ENCODE data around the gene USF1.
"Not testable (repeated sequence)": the region's sequence is repeated elsewhere in the genome, so short reads cannot be mapped to it uniquely, and the experiment has no call there.

The USF1 gene

GRCh38 chr1:161079436-161080110 lies 33.8 kb upstream of the USF1 start:
- DNase-seq (ENCODE audit: low spot score), result no peak

- DNase-seq (ENCODE audit: low spot score), result no peak
Observed at GRCh38 chr1:161077426-161077825, 31.6 kb upstream of the USF1 start.

DNA sequence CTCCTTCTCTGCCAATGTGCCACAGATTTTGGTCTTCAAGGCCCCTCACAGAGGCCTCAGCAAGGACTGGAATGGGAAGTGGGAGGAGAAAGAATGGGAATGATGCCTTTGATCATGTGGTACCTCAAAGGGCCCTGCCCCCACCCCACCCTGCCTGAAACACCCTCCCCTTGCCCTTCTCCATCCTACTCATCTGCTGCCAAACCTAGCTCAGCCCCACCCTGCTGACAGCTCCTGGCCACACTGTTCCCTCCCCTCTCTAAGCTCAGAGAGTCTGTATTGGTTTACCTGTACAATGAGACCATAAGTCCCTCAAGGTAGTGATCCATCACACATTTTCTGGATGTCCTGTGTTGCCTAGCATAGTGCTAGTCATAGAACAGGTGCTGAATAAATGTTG lies 30.6 kb upstream of the USF1 start:
- no peak for DNase-seq (ENCODE audit: low spot score)

GRCh38 chr1:161074676-161075368 lies 29.0 kb upstream of the USF1 start:
- no peak for DNase-seq (ENCODE audit: low spot score)

GRCh38 chr1:161073474-161074121 lies 27.8 kb upstream of the USF1 start:
- DNase-seq (ENCODE audit: low spot score), result no peak

DNA sequence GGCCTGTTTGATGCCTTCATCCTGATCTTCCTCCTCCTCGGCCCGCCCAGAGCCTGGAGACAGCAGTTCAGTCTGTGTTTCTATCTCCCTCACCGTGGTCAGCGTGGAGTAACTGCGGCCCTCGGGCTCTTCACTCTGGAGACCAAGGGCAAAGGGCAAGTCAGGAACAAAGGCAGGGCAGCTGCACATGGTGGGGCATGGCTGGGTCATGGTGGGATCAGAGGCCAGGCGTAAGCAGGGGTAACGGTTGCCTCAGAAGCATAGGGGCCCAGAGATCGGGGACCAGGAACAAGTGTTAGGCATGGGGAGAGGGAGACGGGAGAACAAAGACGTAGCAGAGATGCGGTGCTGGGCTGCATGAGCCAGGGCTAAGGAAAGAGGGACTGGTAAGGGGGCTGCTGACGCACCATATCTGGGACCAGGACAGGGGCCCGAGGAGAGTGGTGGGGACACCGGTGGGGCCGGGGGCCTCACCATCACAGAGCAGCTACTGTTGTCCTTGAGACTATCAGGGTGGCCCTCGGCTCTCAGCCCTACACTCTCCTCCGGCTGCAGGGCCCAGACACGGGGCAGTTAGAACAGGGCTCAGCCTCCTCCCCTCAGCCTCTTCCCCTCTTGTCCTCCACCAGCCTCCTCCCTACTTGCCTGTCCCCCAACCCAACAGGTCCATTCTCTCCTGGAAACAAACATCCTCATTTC lies 27.1 kb upstream of the USF1 start:
- no peak for DNase-seq (ENCODE audit: low spot score)

GRCh38 chr1:161071886-161072371 lies 26.2 kb upstream of the USF1 start:
- DNase-seq (ENCODE audit: low spot score), result peak; percentile 56

DNA sequence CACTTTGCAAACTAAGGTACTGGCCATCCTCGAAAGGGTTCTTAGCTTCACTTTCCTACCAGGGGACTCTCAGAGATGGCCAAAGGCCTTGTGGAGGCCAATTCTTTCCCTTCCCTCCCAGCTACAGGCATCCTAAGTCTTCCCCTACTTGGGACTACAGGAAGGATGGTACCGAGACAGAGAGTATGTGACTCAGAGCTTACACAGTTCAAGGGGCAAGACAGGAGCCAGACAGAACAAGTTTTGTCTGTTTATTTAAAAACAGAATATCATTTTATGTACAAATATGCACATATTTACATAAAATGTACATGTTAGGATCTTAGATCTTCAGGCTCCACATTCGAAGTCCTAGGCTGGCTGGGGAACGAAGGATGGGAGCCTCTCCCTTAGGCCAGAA lies 25.0 kb upstream of the USF1 start:
- DNase-seq (ENCODE audit: low spot score), result no peak

GRCh38 chr1:161069731-161070270 lies 24.0 kb upstream of the USF1 start, which contains the start of gene ARHGAP30:
TSS of gene ARHGAP30 (minus strand) at chr1:161069891. CDS start at chr1:161069624, 267 bp downstream.
- no peak for DNase-seq (ENCODE audit: low spot score)

DNA sequence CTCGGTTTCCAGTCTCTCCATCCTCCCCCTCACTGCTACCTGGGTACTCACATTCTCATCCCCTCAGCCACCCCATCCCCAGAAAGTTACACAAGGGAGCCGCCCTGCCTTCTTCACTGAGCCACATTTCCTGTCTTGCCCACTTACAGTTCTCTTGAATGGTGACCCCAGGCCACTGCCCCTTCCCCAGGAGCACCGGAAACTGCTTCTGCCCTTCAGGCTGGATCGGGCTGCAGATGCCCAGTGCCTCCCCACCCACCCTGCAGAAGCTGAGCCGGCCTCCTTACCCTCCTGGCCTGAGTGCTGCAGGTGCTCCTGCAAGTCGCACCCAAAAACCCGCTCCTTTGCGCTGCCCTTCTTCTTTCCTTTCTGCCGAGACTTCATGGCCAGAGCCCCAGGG lies 23.5 kb upstream of the USF1 start:
- no peak for DNase-seq (ENCODE audit: low spot score)

GRCh38 chr1:161068306-161069234 lies 22.8 kb upstream of the USF1 start:
- DNase-seq (ENCODE audit: low spot score), result no peak

- DNase-seq (ENCODE audit: low spot score), result no peak
Observed at GRCh38 chr1:161066694-161067093, 20.9 kb upstream of the USF1 start.

GRCh38 chr1:161065681-161066080 lies 19.9 kb upstream of the USF1 start:
- DNase-seq (ENCODE audit: low spot score), result not testable (repeated sequence)

DNA sequence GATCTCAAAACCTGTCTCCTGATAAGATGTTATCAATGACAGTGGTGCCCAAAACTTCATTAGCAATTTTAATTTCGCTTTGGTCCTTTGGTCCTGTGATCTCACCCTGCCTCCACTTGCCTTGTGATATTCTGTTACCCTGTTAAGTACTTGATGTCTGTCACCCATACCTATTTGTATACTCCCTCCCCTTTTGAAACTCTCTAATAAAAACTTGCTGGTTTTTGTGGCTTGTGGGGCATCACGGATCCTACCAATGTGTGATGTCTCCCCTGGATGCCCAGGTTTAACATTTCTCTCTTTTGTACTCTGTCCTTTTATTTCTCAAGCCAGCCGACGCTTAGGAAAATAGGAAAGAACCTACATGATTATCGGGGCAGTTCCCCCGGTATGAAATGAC lies 18.2 kb upstream of the USF1 start:
- DNase-seq (ENCODE audit: low spot score), result not testable (repeated sequence)

GRCh38 chr1:161061419-161061818 lies 15.6 kb upstream of the USF1 start:
- no peak for DNase-seq (ENCODE audit: low spot score)

DNA sequence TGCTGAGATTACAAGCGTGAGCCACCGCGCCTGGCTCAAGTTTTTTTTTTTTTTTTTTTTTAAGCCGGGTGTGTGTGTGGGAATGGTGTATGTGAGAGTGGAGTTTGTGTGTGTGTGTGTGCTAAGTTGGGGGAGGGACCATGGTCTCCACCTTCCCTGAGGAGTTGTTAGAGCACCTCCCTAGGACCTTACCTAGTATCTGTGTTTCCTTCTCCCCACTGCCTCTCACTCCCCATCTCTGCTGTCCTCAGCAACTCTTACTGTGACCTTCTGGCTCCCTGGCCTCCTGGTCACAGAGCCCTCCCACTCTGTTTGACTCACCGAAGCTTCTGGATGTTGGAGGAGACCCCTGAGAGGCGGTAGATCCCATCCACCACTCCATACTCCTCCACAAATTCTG lies 13.5 kb upstream of the USF1 start:
- DNase-seq (ENCODE audit: low spot score), result no peak

GRCh38 chr1:161054805-161055204 lies 9.0 kb upstream of the USF1 start:
- DNase-seq (ENCODE audit: low spot score), result no peak

GRCh38 chr1:161054232-161054631 lies 8.5 kb upstream of the USF1 start:
- no peak for DNase-seq (ENCODE audit: low spot score)

GRCh38 chr1:161052899-161053298 lies 7.1 kb upstream of the USF1 start:
- no peak for DNase-seq (ENCODE audit: low spot score)

GRCh38 chr1:161051219-161051618 lies 5.4 kb upstream of the USF1 start:
- DNase-seq (ENCODE audit: low spot score), result no peak
